ENCODE data around the gene TIMD4. TPM values are rescaled to one million over a fixed set of nuclear protein-coding genes. Genes with fewer than 3 reads are reported as not detected.

TIMD4 gene
- total and polyA plus RNA-seq, 12 donors = 0.07 to 2.3 (median 0.18) TPM; not detected in 7

GRCh38 chr5:156893517-156893916, 69.5 kb downstream of the TIMD4 start:
- Histone ChIP-seq H3K4me1 (no peaks in the 10 kb centered on the region), H3K27me3 (no peaks in the 10 kb centered on the region), H3K4me3 (no peak overlapping the region), H3K9me3 (no peaks in the 10 kb centered on the region), H3K27ac (no peak overlapping the region), H3K36me3 (no peaks in the 10 kb centered on the region)
- no peak for TF ChIP-seq CTCF (IDR thresholded peaks at IDR 0.05)
- intact Hi-C loops (cut with DNase I) = no loop called here
- 56 to 59% methylated on average over 1 of the region's 1 CpG for WGBS, 2 donors
- DNase-seq (no peak), ATAC-seq (no peak)

- no peak overlapping the region for H3K4me3 ChIP-seq
- intact Hi-C loops (cut with DNase I) = no loop called here
- no peak overlapping the region for H3K27ac ChIP-seq
- DNase-seq (no peak), ATAC-seq (no peak)
- H3K36me3 ChIP-seq = no peaks in the 10 kb centered on the region
- no peak for TF ChIP-seq CTCF (IDR thresholded peaks at IDR 0.05)
- WGBS, 2 donors = 89 to 91% methylated on average over 4 of the region's 4 CpGs
- H3K9me3 ChIP-seq = no peaks in the 10 kb centered on the region
- no peaks in the 10 kb centered on the region for H3K4me1 ChIP-seq
- peaks cover 0 to 6% (median 0%) of the 10 kb centered on the region in 7 donors for H3K27me3 ChIP-seq
Observed at GRCh38 chr5:156892864-156893263, 70.2 kb downstream of the TIMD4 start.

GRCh38 chr5:156892223-156892622, 70.8 kb downstream of the TIMD4 start:
- DNase-seq (no peak), ATAC-seq (no peak)
- intact Hi-C loops (cut with DNase I) = no loop called here
- Histone ChIP-seq H3K36me3 (no peaks in the 10 kb centered on the region), H3K4me1 (no peaks in the 10 kb centered on the region), H3K4me3 (no peak overlapping the region), H3K27ac (no peak overlapping the region), H3K9me3 (no peaks in the 10 kb centered on the region), H3K27me3 (peaks cover 0 to 6% (median 0%) of the 10 kb centered on the region in 7 donors)
- no peak for TF ChIP-seq CTCF (IDR thresholded peaks at IDR 0.05)
- 73 to 74% methylated on average over 1 of the region's 1 CpG for WGBS, 2 donors

- intact Hi-C loops (cut with DNase I) = no loop called here
- Histone ChIP-seq H3K27me3 (peaks cover 0 to 14% (median 0%) of the 10 kb centered on the region in 7 donors), H3K4me1 (no peaks in the 10 kb centered on the region), H3K27ac (no peak overlapping the region), H3K36me3 (no peaks in the 10 kb centered on the region), H3K9me3 (no peaks in the 10 kb centered on the region), H3K4me3 (no peak overlapping the region)
- ATAC-seq = no peak
- no peak for DNase-seq
- no peak for TF ChIP-seq CTCF (IDR thresholded peaks at IDR 0.05)
- WGBS, 2 donors = 89 to 91% methylated on average over 2 of the region's 2 CpGs
Observed at GRCh38 chr5:156888520-156888919, 74.5 kb downstream of the TIMD4 start.

Data from heart right ventricle (tissue), 16 donors.